Vagina (tissue), 2 donors: ENCODE measurements around the gene SLC35F1.

ENCODE experiments used
- POLR2A ChIP-seq, 2 donors: fragments of 450-650 bp; IDR thresholded peaks; one replicate each; pipeline ENCODE4 v1.6.1; 2017; ENCODE audit warnings: antibody characterized with exemption in 2 of 2, mild to moderate bottlenecking in 2 of 2, moderate library complexity in 2 of 2
- TF ChIP-seq, protein P1 (sequence below), 3 experiments: fragments of 450-650 bp in 2 of 3; fragments of 200-600 bp in 1 of 3; sonication (generic) in 1 of 3; IDR thresholded peaks; one replicate each; pipeline ENCODE4 v1.5.1; 2017 to 2019; ENCODE audit warnings: antibody characterized with exemption in 3 of 3, mild to moderate bottlenecking in 2 of 3, moderate library complexity in 2 of 3

DNA sequence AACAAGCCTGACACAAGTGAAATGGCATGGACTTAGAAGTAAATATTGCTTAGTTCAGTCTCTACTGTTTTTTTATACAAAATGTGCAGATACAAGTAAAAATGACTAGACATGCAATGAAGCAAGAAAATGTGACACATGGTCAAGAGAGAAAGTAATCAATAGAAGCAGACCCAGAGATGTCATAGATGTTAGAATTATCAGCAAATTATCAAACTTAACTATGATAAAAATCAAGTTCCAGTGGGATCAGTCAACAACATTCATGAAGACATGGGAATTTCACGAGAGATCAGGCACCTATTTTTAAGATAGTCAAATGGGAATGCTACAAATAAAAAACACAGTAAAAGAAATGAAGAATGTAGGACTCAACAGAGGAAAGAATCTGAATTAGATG is 267.0 kb downstream of the SLC35F1 start:
- TF ChIP-seq, protein P1, sequence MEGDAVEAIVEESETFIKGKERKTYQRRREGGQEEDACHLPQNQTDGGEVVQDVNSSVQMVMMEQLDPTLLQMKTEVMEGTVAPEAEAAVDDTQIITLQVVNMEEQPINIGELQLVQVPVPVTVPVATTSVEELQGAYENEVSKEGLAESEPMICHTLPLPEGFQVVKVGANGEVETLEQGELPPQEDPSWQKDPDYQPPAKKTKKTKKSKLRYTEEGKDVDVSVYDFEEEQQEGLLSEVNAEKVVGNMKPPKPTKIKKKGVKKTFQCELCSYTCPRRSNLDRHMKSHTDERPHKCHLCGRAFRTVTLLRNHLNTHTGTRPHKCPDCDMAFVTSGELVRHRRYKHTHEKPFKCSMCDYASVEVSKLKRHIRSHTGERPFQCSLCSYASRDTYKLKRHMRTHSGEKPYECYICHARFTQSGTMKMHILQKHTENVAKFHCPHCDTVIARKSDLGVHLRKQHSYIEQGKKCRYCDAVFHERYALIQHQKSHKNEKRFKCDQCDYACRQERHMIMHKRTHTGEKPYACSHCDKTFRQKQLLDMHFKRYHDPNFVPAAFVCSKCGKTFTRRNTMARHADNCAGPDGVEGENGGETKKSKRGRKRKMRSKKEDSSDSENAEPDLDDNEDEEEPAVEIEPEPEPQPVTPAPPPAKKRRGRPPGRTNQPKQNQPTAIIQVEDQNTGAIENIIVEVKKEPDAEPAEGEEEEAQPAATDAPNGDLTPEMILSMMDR (IDR thresholded peaks at IDR 0.05) = no peak
- no peak for TF ChIP-seq POLR2A (IDR thresholded peaks at IDR 0.05)
